ENCODE data around the gene SLA2.
"Not testable (repeated sequence)": the region's sequence is repeated elsewhere in the genome, so short reads cannot be mapped to it uniquely, and the experiment has no call there.

Gene SLA2

DNA sequence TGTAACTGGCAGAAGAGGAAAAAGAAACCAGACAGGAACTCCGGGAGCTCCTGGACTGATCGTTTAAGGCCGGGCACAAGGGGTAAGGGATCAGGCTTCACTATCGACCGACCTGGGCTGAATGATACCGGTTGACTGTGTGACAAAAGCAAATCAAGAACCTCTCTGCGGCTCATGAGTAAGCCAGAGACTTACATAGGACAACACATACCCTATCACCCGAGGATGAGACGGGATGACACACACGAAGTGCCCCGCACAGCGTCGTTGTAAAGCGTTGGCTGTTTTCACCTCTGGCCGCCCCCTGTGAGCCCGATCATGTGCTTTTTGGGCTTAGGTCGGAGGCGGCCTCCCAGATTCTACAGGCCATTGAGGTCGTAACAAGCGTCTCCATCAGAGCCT, 73.3 kb downstream of the SLA2 start:
- DNase-seq, result peak; percentile 55

DNA sequence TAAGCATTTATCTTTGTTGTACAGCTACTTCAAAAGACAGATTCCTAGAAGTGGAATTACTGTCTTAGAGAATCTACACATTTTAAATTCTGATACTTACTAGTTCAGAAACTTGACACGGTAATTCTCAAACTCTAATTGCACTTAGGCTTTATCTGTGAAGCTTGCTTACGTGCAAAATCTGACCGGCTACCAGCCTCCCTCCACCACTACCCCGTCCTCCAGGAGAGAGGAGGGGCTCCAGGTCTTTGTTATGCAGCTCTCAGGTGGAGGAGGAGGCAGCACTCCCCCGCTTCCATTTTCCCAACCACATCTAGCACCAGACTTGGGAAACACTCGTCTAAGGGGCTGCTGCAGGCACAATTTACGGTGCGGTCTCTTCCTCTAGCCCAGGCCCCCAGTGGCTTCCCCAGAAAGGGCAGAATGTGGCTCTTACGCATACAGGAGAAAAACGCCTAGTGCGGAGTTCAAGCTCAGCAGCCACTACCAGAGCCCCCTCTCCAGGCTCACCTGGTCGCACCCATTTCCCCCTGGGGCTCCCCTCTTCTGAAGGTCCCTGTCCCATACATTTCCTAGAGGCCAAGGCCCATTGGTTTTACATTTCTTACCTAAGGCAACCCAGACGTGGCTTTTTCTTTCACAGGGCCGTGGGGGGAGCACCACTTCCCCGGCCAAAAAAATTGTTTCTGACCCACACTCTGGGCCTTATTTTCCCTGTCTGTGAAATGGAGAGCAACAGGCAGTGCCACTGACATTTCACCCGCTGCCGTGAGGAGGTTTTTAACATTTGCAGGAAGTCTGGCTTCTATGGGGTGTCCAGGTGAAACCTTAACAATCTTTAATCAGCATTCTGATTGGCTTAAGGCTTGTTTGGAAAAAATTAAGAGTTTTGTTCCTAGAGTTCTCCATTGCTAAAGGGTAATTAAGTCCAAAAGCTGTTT, 74.2 kb downstream of the SLA2 start:
- no peak for DNase-seq

DNA sequence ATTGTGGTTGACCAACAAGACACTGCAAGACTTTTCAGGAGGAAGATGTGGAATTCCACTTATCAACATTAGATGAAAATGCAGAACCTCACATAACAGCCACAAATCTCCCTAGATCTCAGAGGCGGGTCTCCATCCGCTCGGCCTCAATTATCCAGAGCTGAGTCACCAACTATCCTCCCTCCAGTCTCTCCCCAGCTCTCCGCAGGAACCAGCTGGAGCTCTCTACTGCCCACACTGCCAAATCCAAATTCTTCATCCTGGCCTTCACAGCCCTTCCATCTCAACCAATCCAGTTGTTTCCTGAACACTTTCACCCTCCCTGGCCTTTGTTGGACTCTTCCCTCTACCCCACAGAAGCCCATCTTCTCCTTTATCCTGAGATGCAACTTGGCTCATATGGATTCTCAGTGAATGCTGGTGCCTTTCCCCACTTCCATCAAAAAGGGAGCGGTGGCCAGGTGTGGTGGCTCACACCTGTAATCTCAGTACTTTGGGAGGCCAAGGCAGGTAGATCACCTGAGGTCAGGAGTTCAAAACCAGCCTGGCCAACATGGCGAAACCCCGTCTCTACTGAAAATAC, 76.1 kb downstream of the SLA2 start:
- peak; percentile 75 for DNase-seq

DNA sequence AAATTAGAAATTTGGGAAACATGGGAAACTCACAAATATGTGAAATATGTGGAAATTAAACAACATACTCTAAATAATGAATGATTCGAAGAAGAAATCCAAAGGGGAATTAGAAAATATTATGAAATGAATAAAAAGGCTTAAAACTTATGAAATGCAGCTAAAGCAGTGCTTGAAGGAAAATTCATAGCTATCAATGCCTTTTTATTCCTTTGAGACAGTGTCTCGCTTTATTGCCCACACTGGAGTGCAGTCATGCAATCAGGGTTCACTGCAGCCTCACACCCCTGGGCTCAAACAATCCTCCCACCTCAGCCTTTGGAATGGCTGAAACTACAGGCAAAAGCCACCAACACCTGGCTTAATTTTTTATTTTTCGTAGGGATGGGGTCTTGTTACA, 80.5 kb downstream of the SLA2 start:
- no peak for DNase-seq

DNA sequence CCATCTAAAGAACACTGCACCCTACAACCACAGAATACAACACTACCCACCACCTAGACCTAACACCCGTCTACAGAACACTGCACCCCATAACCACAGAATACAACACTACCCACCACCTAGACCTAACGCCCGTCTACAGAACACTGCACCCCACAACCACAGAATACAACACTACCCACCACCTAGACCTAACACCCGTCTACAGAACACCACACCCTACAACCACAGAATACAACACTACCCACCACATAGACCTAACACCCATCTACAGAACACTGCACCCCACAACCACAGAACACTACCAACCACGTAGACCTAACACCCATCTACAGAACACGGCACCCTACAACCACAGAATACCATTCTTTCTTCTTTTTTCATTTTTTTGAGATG, 81.3 kb downstream of the SLA2 start:
- DNase-seq, result not testable (repeated sequence)

DNA sequence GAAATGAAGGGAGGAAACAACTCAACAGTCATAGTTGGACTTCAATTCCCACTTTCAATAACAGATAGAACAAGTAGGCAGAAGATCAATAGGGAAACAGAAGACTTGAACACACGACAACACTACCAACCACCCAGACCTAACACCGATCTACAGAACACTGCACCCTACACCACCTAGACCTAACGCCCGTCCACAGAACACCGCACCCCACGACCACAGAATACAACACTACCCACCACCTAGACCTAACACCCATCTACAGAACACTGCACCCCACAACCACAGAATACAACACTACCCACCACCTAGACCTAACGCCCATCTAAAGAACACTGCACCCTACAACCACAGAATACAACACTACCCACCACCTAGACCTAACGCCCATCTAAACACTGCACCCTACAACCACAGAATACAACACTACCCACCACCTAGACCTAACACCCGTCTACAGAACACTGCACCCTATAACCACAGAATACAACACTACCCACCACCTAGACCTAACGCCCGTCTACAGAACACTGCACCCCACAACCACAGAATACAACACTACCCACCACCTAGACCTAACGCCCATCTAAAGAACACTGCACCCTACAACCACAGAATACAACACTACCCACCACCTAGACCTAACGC, 81.8 kb downstream of the SLA2 start:
- not testable (repeated sequence) for DNase-seq

DNA sequence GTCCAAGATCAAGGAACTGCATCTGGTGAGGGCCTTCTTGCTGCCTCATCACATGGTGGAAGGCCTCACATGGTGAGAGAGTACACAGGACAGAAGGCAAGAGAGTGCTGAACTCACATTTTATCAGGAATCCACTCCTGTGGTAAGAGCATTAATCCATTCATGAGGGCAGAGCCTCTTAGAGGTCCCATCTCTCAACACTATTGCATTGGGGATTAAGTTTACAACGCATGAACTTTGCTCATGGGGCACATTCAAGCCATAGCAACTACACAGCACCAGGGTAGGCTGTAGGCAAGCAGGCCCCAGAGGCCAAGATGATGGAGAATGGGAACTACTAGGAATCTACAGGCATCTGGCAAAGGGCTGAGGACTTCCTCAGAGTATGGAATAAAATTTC, 82.6 kb downstream of the SLA2 start:
- no peak for DNase-seq

DNA sequence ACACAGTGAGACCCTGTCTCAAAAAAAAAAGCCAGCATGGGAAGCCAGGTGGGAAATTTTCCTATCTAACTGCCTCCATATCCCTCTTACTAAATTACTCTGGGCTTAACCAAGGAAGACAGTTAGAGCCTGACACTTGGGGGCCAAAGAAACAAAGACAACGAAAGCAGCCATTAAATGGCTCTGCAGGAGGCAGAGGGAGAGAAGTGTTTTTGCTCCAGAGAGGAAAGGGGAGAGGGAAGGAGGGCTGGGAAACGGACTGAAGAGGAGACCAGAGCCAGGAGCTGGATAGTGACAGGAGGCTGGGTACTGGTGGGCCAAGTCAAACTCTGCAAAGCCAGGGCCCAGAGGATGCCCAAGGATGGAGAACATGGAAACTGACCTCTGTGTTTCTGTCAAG, 83.3 kb downstream of the SLA2 start:
- DNase-seq, result no peak
